C4-2B (cell line): ENCODE measurements around the gene CREB3L1.

Source experiments
- ZFX ChIP-seq: fragments of 450-650 bp; IDR thresholded peaks from 2 replicates; pipeline ENCODE4 v1.6.1; 2017
- TF ChIP-seq, protein P1 (sequence below): fragments of 450-650 bp; conservative IDR thresholded peaks from 2 replicates; pipeline ENCODE4 v1.5.1; 2017; ENCODE audit warnings: mild to moderate bottlenecking

- TF ChIP-seq, protein P1, sequence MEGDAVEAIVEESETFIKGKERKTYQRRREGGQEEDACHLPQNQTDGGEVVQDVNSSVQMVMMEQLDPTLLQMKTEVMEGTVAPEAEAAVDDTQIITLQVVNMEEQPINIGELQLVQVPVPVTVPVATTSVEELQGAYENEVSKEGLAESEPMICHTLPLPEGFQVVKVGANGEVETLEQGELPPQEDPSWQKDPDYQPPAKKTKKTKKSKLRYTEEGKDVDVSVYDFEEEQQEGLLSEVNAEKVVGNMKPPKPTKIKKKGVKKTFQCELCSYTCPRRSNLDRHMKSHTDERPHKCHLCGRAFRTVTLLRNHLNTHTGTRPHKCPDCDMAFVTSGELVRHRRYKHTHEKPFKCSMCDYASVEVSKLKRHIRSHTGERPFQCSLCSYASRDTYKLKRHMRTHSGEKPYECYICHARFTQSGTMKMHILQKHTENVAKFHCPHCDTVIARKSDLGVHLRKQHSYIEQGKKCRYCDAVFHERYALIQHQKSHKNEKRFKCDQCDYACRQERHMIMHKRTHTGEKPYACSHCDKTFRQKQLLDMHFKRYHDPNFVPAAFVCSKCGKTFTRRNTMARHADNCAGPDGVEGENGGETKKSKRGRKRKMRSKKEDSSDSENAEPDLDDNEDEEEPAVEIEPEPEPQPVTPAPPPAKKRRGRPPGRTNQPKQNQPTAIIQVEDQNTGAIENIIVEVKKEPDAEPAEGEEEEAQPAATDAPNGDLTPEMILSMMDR = no peak
- TF ChIP-seq ZFX = no peak
Observed at GRCh38 chr11:46305295-46305694, 27.8 kb downstream of the CREB3L1 start.
